ENCODE measurements around the gene EI24. TPM values are rescaled to one million over a fixed set of nuclear protein-coding genes. Genes with fewer than 3 reads are reported as not detected.

Gene EI24
- polyA plus RNA-seq, 2 of the 4 experiments (the other 2 are of a cell fraction), result 112 to 132 TPM

- WGBS (ENCODE audit: missing lambda C conversion rate), result 33% methylated on average over 2 of the region's 2 CpGs
- FAIRE-seq, result no peak
- CTCF ChIA-PET, result no interaction called here
Observed at GRCh38 chr11:125519860-125520834, 49.1 kb upstream of the EI24 start.

GRCh38 chr11:125525303-125525702 lies 44.0 kb upstream of the EI24 start:
- Histone ChIP-seq H3K4me2 (no peak overlapping the region), H3K27ac (no peak overlapping the region), H3K4me3 (no peak overlapping the region), H3K9me3 (no peaks in the 10 kb centered on the region), H3K4me1 (no peaks in the 10 kb centered on the region)
- ATAC-seq, result no peak
- ChIA-PET CTCF (no interaction called here), POLR2A (no interaction called here)
- no peak for FAIRE-seq
- DNase-seq (ENCODE audit: low read depth in 1 of 2, low spot score in 1 of 2), result no peak
- TF ChIP-seq HEYL (CRISPR knock-in tag; IDR thresholded peaks at IDR 0.05), result no peak
- no peak for TF ChIP-seq EHMT2 (IDR thresholded peaks at IDR 0.05; ENCODE audit: low read depth)
- TF ChIP-seq GATA3 (IDR thresholded peaks at IDR 0.05; ENCODE audit: borderline replicate concordance), result no peak
- TF ChIP-seq ATOH8 (CRISPR knock-in tag; IDR thresholded peaks at IDR 0.05; ENCODE audit: low read depth), result no peak
- TF ChIP-seq MAX (IDR thresholded peaks at IDR 0.05), result no peak
- no peak for TF ChIP-seq PHF8 (IDR thresholded peaks at IDR 0.05; ENCODE audit: borderline replicate concordance, low read depth)
- TF ChIP-seq POLR2A (IDR thresholded peaks at IDR 0.05; ENCODE audit: low read length), result no peak
- TF ChIP-seq CHD2 (IDR thresholded peaks at IDR 0.05; ENCODE audit: low read length, partially characterized antibody), result no peak
- TF ChIP-seq CBX2 (IDR thresholded peaks at IDR 0.05; ENCODE audit: borderline replicate concordance, low read depth), result no peak
- TF ChIP-seq HOXA7 (CRISPR knock-in tag; IDR thresholded peaks at IDR 0.05), result no peak
- no peak for TF ChIP-seq ZSCAN20 (CRISPR knock-in tag; IDR thresholded peaks at IDR 0.05)
- TF ChIP-seq NPAS2 (CRISPR knock-in tag; IDR thresholded peaks at IDR 0.05; ENCODE audit: borderline replicate concordance), result no peak
- WGBS (ENCODE audit: missing lambda C conversion rate), result 29% methylated on average over 5 of the region's 5 CpGs

More at GRCh38 chr11:125519860-125520834, 49.1 kb upstream of the EI24 start:
- no peak overlapping the region for H3K4me2 ChIP-seq
- no peak overlapping the region for H3K27ac ChIP-seq
- ATAC-seq (no peak), DNase-seq (ENCODE audit: low read depth in 1 of 2, low spot score in 1 of 2) (no peak)
- no peaks in the 10 kb centered on the region for H3K9me3 ChIP-seq
- POLR2A ChIA-PET, result no interaction called here
- no peak overlapping the region for H3K4me3 ChIP-seq
- H3K4me1 ChIP-seq, result no peaks in the 10 kb centered on the region
- no peak for TF ChIP-seq POLR2A (IDR thresholded peaks at IDR 0.05; ENCODE audit: low read length)
- TF ChIP-seq CBX2 (IDR thresholded peaks at IDR 0.05; ENCODE audit: borderline replicate concordance, low read depth), result no peak

GRCh38 chr11:125532668-125533067 lies 36.6 kb upstream of the EI24 start:
- TF ChIP-seq KDM5A (IDR thresholded peaks at IDR 0.05) (no peak), POLR2A (IDR thresholded peaks at IDR 0.05; ENCODE audit: low read length) (no peak), POLR2AphosphoS2 (conservative IDR thresholded peaks at IDR 0.05; ENCODE audit: low read length) (no peak), HOXB13 (CRISPR knock-in tag; IDR thresholded peaks at IDR 0.05; ENCODE audit: low read depth) (no peak), CBX2 (IDR thresholded peaks at IDR 0.05; ENCODE audit: borderline replicate concordance, low read depth) (no peak), NPAS2 (CRISPR knock-in tag; IDR thresholded peaks at IDR 0.05; ENCODE audit: borderline replicate concordance) (no peak), NFE2L2 (conservative IDR thresholded peaks at IDR 0.05; ENCODE audit: low read length) (no peak)
- Histone ChIP-seq H3K9me3 (no peaks in the 10 kb centered on the region), H3K4me2 (no peak overlapping the region), H3K27ac (no peak overlapping the region), H3K4me3 (no peak overlapping the region), H3K4me1 (no peaks in the 10 kb centered on the region)
- CTCF ChIA-PET, result interaction anchor here (0.6 kb wide), 1 partner anchor 16 kb away, joined by 3 read pairs; no protein-coding TSS in a partner anchor
- FAIRE-seq (no peak), DNase-seq (ENCODE audit: low read depth in 1 of 2, low spot score in 1 of 2) (no peak), ATAC-seq (no peak)
- POLR2A ChIA-PET, result no interaction called here
- 46% methylated on average over 3 of the region's 3 CpGs for WGBS (ENCODE audit: missing lambda C conversion rate)

GRCh38 chr11:125535585-125535984 lies 33.7 kb upstream of the EI24 start:
- DNase-seq (ENCODE audit: low read depth in 1 of 2, low spot score in 1 of 2), result no peak
- 5% methylated on average over 1 of the region's 1 CpG for WGBS (ENCODE audit: missing lambda C conversion rate)
- no peak overlapping the region for H3K4me3 ChIP-seq
- ATAC-seq, result no peak
- no peaks in the 10 kb centered on the region for H3K9me3 ChIP-seq
- FAIRE-seq, result no peak
- ChIA-PET POLR2A (no interaction called here), CTCF (no interaction called here)
- H3K27ac ChIP-seq, result no peak overlapping the region
- no peaks in the 10 kb centered on the region for H3K4me1 ChIP-seq
- H3K4me2 ChIP-seq, result no peak overlapping the region
- no peak for TF ChIP-seq GATA3 (IDR thresholded peaks at IDR 0.05; ENCODE audit: borderline replicate concordance)
- no peak for TF ChIP-seq ATOH8 (CRISPR knock-in tag; IDR thresholded peaks at IDR 0.05; ENCODE audit: low read depth)
- no peak for TF ChIP-seq CEBPB (IDR thresholded peaks at IDR 0.05)
- TF ChIP-seq TFCP2L1 (CRISPR knock-in tag; IDR thresholded peaks at IDR 0.05), result no peak
- TF ChIP-seq HES2 (IDR thresholded peaks at IDR 0.05), result no peak
- no peak for TF ChIP-seq BCL3 (IDR thresholded peaks at IDR 0.05)
- no peak for TF ChIP-seq E2F6 (IDR thresholded peaks at IDR 0.05; ENCODE audit: borderline replicate concordance, low read depth)
- TF ChIP-seq BHLHE40 (IDR thresholded peaks at IDR 0.05; ENCODE audit: low read depth, low read length), result no peak
- no peak for TF ChIP-seq ZC3H11A (IDR thresholded peaks at IDR 0.05)
- no peak for TF ChIP-seq NFE2L2 (conservative IDR thresholded peaks at IDR 0.05; ENCODE audit: low read length)
- no peak for TF ChIP-seq PBX3 (IDR thresholded peaks at IDR 0.05)
